ENCODE results near the gene ARHGAP8. TPM values are rescaled to one million over a fixed set of nuclear protein-coding genes. Genes with fewer than 3 reads are reported as not detected.

Gene ARHGAP8
- total and polyA plus RNA-seq, 2 donors (not counting 1 experiment from before 2014, with no cell fraction given), result 0.07 to 0.17 TPM

- Histone ChIP-seq H3K27me3 (ENCODE audit: control insufficient read depth, insufficient read depth, low read length) (no peaks in the 10 kb centered on the region), H3K9ac (ENCODE audit: insufficient read depth, low read length) (no peak overlapping the region), H2AFZ (ENCODE audit: low read length) (no peak overlapping the region), H3K4me1 (ENCODE audit: control insufficient read depth, extremely low read depth, insufficient read depth, low read length) (no peaks in the 10 kb centered on the region), H3K4me2 (ENCODE audit: extremely low read depth, insufficient read depth, low read length) (no peak overlapping the region), H3K27ac (ENCODE audit: insufficient read depth, low read length) (no peak overlapping the region), H3K79me2 (ENCODE audit: control insufficient read depth, insufficient read depth, low read length) (no peaks in the 10 kb centered on the region), H3K4me3 (replicated peaks in 1 of 4; ENCODE audit: control extremely low read depth in 1 of 4, insufficient read depth in 1 of 4, low read depth in 3 of 4, low read length in 4 of 4) (no peak overlapping the region), H3K36me3 (ENCODE audit: control insufficient read depth, insufficient read depth, low read length) (no peaks in the 10 kb centered on the region), H3K9me3 (ENCODE audit: control insufficient read depth, insufficient read depth, low read depth, low read length) (no peaks in the 10 kb centered on the region), H4K20me1 (ENCODE audit: control insufficient read depth, extremely low read depth, insufficient read depth, low read length) (no peaks in the 10 kb centered on the region)
- no peak for TF ChIP-seq EZH2 (IDR thresholded peaks at IDR 0.05; ENCODE audit: low read length, missing control alignments)
- TF ChIP-seq, protein P1, sequence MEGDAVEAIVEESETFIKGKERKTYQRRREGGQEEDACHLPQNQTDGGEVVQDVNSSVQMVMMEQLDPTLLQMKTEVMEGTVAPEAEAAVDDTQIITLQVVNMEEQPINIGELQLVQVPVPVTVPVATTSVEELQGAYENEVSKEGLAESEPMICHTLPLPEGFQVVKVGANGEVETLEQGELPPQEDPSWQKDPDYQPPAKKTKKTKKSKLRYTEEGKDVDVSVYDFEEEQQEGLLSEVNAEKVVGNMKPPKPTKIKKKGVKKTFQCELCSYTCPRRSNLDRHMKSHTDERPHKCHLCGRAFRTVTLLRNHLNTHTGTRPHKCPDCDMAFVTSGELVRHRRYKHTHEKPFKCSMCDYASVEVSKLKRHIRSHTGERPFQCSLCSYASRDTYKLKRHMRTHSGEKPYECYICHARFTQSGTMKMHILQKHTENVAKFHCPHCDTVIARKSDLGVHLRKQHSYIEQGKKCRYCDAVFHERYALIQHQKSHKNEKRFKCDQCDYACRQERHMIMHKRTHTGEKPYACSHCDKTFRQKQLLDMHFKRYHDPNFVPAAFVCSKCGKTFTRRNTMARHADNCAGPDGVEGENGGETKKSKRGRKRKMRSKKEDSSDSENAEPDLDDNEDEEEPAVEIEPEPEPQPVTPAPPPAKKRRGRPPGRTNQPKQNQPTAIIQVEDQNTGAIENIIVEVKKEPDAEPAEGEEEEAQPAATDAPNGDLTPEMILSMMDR (conservative IDR thresholded peaks at IDR 0.05 in 1 of 2, IDR thresholded peaks at IDR 0.05 in 1 of 2; ENCODE audit: low read depth in 1 of 2, low read length in 2 of 2), result no peak
- no peak for DNase-seq (ENCODE audit: low read depth in 2 of 2)
These were observed 52.0 kb downstream of the ARHGAP8 start for GRCh38 chr22:44804327-44804726.

- H3K9me3 ChIP-seq (ENCODE audit: control insufficient read depth, insufficient read depth, low read depth, low read length), result no peaks in the 10 kb centered on the region
- no peak overlapping the region for H3K4me2 ChIP-seq (ENCODE audit: extremely low read depth, insufficient read depth, low read length)
- no peak for DNase-seq (ENCODE audit: low read depth in 2 of 2)
- H3K36me3 ChIP-seq (ENCODE audit: control insufficient read depth, insufficient read depth, low read length), result no peaks in the 10 kb centered on the region
- H3K27me3 ChIP-seq (ENCODE audit: control insufficient read depth, insufficient read depth, low read length), result no peaks in the 10 kb centered on the region
- H3K9ac ChIP-seq (ENCODE audit: insufficient read depth, low read length), result no peak overlapping the region
- no peak overlapping the region for H3K4me3 ChIP-seq (replicated peaks in 1 of 4; ENCODE audit: control extremely low read depth in 1 of 4, insufficient read depth in 1 of 4, low read depth in 3 of 4, low read length in 4 of 4)
- H3K4me1 ChIP-seq (ENCODE audit: control insufficient read depth, extremely low read depth, insufficient read depth, low read length), result no peaks in the 10 kb centered on the region
- H4K20me1 ChIP-seq (ENCODE audit: control insufficient read depth, extremely low read depth, insufficient read depth, low read length), result no peaks in the 10 kb centered on the region
- TF ChIP-seq EZH2 (IDR thresholded peaks at IDR 0.05; ENCODE audit: low read length, missing control alignments), result no peak
- TF ChIP-seq, protein P1 (conservative IDR thresholded peaks at IDR 0.05 in 1 of 2, IDR thresholded peaks at IDR 0.05 in 1 of 2; ENCODE audit: low read depth in 1 of 2, low read length in 2 of 2), result no peak
- H3K27ac ChIP-seq (ENCODE audit: insufficient read depth, low read length), result no peak overlapping the region
- no peak overlapping the region for H2AFZ ChIP-seq (ENCODE audit: low read length)
- no peaks in the 10 kb centered on the region for H3K79me2 ChIP-seq (ENCODE audit: control insufficient read depth, insufficient read depth, low read length)
These were observed 53.3 kb downstream of the ARHGAP8 start for GRCh38 chr22:44805711-44806110.

GRCh38 chr22:44807232-44807631 is 54.9 kb downstream of the ARHGAP8 start:
- no peak overlapping the region for H2AFZ ChIP-seq (ENCODE audit: low read length)
- no peaks in the 10 kb centered on the region for H3K4me1 ChIP-seq (ENCODE audit: control insufficient read depth, extremely low read depth, insufficient read depth, low read length)
- H3K9me3 ChIP-seq (ENCODE audit: control insufficient read depth, insufficient read depth, low read depth, low read length), result no peaks in the 10 kb centered on the region
- H3K79me2 ChIP-seq (ENCODE audit: control insufficient read depth, insufficient read depth, low read length), result no peaks in the 10 kb centered on the region
- no peak overlapping the region for H3K4me3 ChIP-seq (replicated peaks in 1 of 4; ENCODE audit: control extremely low read depth in 1 of 4, insufficient read depth in 1 of 4, low read depth in 3 of 4, low read length in 4 of 4)
- no peak for TF ChIP-seq EZH2 (IDR thresholded peaks at IDR 0.05; ENCODE audit: low read length, missing control alignments)
- TF ChIP-seq, protein P1 (conservative IDR thresholded peaks at IDR 0.05 in 1 of 2, IDR thresholded peaks at IDR 0.05 in 1 of 2; ENCODE audit: low read depth in 1 of 2, low read length in 2 of 2), result no peak
- H3K27me3 ChIP-seq (ENCODE audit: control insufficient read depth, insufficient read depth, low read length), result no peaks in the 10 kb centered on the region
- H3K9ac ChIP-seq (ENCODE audit: insufficient read depth, low read length), result no peak overlapping the region
- DNase-seq (ENCODE audit: low read depth in 2 of 2), result no peak
- H3K4me2 ChIP-seq (ENCODE audit: extremely low read depth, insufficient read depth, low read length), result no peak overlapping the region
- H3K27ac ChIP-seq (ENCODE audit: insufficient read depth, low read length), result no peak overlapping the region
- H3K36me3 ChIP-seq (ENCODE audit: control insufficient read depth, insufficient read depth, low read length), result no peaks in the 10 kb centered on the region
- H4K20me1 ChIP-seq (ENCODE audit: control insufficient read depth, extremely low read depth, insufficient read depth, low read length), result no peaks in the 10 kb centered on the region
